Left ventricle myocardium inferior (tissue), 1 donor: ENCODE results near the gene CADPS2. TPM values are rescaled to one million over a fixed set of nuclear protein-coding genes. Genes with fewer than 3 reads are reported as not detected.

Experiments used
- DNase-seq: peaks from one replicate; pipeline ENCODE4 v3.0.0-alpha.2; 2020
- H3K27ac ChIP-seq: fragments of 200-600 bp; replicated peaks from 2 replicates; pipeline ENCODE4 v1.8.0; 2021
- H3K27me3 ChIP-seq: fragments of 200-600 bp; 2 replicates; pipeline ENCODE4 v1.8.0; 2021; ENCODE audit warnings: low read depth
- H3K36me3 ChIP-seq: fragments of 200-600 bp; 2 replicates; pipeline ENCODE4 v1.8.0; 2021
- H3K4me1 ChIP-seq: fragments of 200-600 bp; 2 replicates; pipeline ENCODE4 v1.8.0; 2021
- H3K4me3 ChIP-seq: fragments of 200-600 bp; 2 replicates; pipeline ENCODE4 v1.8.0; 2021; ENCODE audit warnings: mild to moderate bottlenecking, moderate library complexity
- H3K9me3 ChIP-seq: fragments of 200-600 bp; replicated peaks from 2 replicates; pipeline ENCODE4 v1.8.0; 2021
- CTCF ChIP-seq: fragments of 200-600 bp; IDR thresholded peaks from 2 replicates; pipeline ENCODE4 v1.8.0; 2021; ENCODE audit warnings: antibody characterized with exemption, mild to moderate bottlenecking, borderline replicate concordance
- intact Hi-C: fragments of 100-400 bp; cut with micrococcal nuclease; formaldehyde crosslinking; loops from one replicate; pipeline ENCODE4 v1.11.0; 2022
- total RNA-seq: library from RNA; stranded (reverse); fragmentation: NEBNext Ultra II Directional; extraction: Animal tissue kit (Norgen Biotek cat#: 25700); gene quantifications from one replicate; pipeline ENCODE4 v1.2.1, GENCODE V29; 2021
- donor health status: DM: no; HTN: yes; CAD: no; lungs with severe emphysema.

The CADPS2 gene
- total RNA-seq, 1 donor from 2014 or later = 11.9 TPM

- peaks cover 30% of the 10 kb centered on the region for H3K4me1 ChIP-seq
- no peaks in the 10 kb centered on the region for H3K36me3 ChIP-seq
- DNase-seq = no peak
- intact Hi-C loops = no loop called here
- peak; percentile 10 for TF ChIP-seq CTCF
- H3K27ac ChIP-seq = no peak overlapping the region
- no peak overlapping the region for H3K4me3 ChIP-seq
- H3K27me3 ChIP-seq = no peaks in the 10 kb centered on the region
- no peaks in the 10 kb centered on the region for H3K9me3 ChIP-seq
Measured at GRCh38 chr7:122691569-122692235, 194.6 kb downstream of the CADPS2 start.

- TF ChIP-seq CTCF = peak; percentile 21
- Histone ChIP-seq H3K36me3 (no peaks in the 10 kb centered on the region), H3K4me3 (no peak overlapping the region), H3K27ac (no peak overlapping the region), H3K4me1 (peaks cover 34% of the 10 kb centered on the region), H3K9me3 (no peaks in the 10 kb centered on the region), H3K27me3 (no peaks in the 10 kb centered on the region)
- intact Hi-C loops = no loop called here
- no peak for DNase-seq
Measured at GRCh38 chr7:122689346-122690109, 196.7 kb downstream of the CADPS2 start.

GRCh38 chr7:122688400-122688998 lies 197.8 kb downstream of the CADPS2 start:
- Histone ChIP-seq H3K27me3 (no peaks in the 10 kb centered on the region), H3K36me3 (no peaks in the 10 kb centered on the region), H3K4me1 (peaks cover 34% of the 10 kb centered on the region), H3K27ac (no peak overlapping the region), H3K9me3 (no peaks in the 10 kb centered on the region), H3K4me3 (no peak overlapping the region)
- DNase-seq = no peak
- intact Hi-C loops = no loop called here
- no peak for TF ChIP-seq CTCF

GRCh38 chr7:122686360-122686878 lies 199.8 kb downstream of the CADPS2 start:
- no peak for DNase-seq
- no peak for TF ChIP-seq CTCF
- H3K4me1 ChIP-seq = peaks cover 38% of the 10 kb centered on the region
- no peak overlapping the region for H3K4me3 ChIP-seq
- H3K36me3 ChIP-seq = no peaks in the 10 kb centered on the region
- intact Hi-C loops = no loop called here
- H3K9me3 ChIP-seq = no peaks in the 10 kb centered on the region
- H3K27ac ChIP-seq = no peak overlapping the region
- H3K27me3 ChIP-seq = no peaks in the 10 kb centered on the region

GRCh38 chr7:122684504-122684903 lies 201.8 kb downstream of the CADPS2 start:
- Histone ChIP-seq H3K27me3 (no peaks in the 10 kb centered on the region), H3K9me3 (peaks cover 2% of the 10 kb centered on the region), H3K4me3 (no peak overlapping the region), H3K36me3 (no peaks in the 10 kb centered on the region), H3K27ac (no peak overlapping the region), H3K4me1 (peaks cover 38% of the 10 kb centered on the region)
- no peak for TF ChIP-seq CTCF
- DNase-seq = no peak
- intact Hi-C loops = no loop called here
